HepG2 (cell line): ENCODE data around the gene CORO1C. TPM values are rescaled to one million over a fixed set of nuclear protein-coding genes. Genes with fewer than 3 reads are reported as not detected.

Experiments used
- ATRX ChIP-seq: sonication (generic); formaldehyde crosslinking; IDR thresholded peaks from 2 replicates; pipeline ENCODE4 v1.4.0; 2020; ENCODE audit warnings: missing genetic modification reagents, borderline replicate concordance
- CEBPG ChIP-seq: IDR thresholded peaks from 2 replicates; pipeline ENCODE4 v1.6.1; 2016
- GABPB1 ChIP-seq: IDR thresholded peaks from 2 replicates; pipeline ENCODE4 v1.6.1; 2016; ENCODE audit warnings: mild to moderate bottlenecking, missing genetic modification reagents, moderate library complexity, missing compliant biosample characterization
- HNRNPLL ChIP-seq: fragments of 200-400 bp; formaldehyde crosslinking; IDR thresholded peaks from 2 replicates; pipeline ENCODE4 v1.6.1; 2017; ENCODE audit warnings: mild to moderate bottlenecking, low read depth, low read length; ENCODE audit not compliant: poor library complexity, severe bottlenecking
- IRF1 ChIP-seq: sonication (generic); formaldehyde crosslinking; IDR thresholded peaks from 2 replicates; pipeline ENCODE4 v1.4.0; 2020; ENCODE audit warnings: low read depth, mild to moderate bottlenecking, missing genetic modification reagents
- IRF2 ChIP-seq: IDR thresholded peaks from 2 replicates; pipeline ENCODE4 v1.6.1; 2018; ENCODE audit warnings: missing genetic modification reagents, missing compliant biosample characterization
- KAT2B ChIP-seq: fragments of 150-350 bp; IDR thresholded peaks from 2 replicates; pipeline ENCODE4 v1.6.1; 2014; ENCODE audit warnings: low read depth, low read length, borderline replicate concordance
- KLF6 ChIP-seq: IDR thresholded peaks from 2 replicates; pipeline ENCODE4 v1.8.0; 2016; ENCODE audit warnings: missing biosample characterization, missing genetic modification reagents
- NFYB ChIP-seq: sonication (generic); formaldehyde crosslinking; IDR thresholded peaks from 2 replicates; pipeline ENCODE4 v1.4.0; 2020; ENCODE audit warnings: missing genetic modification reagents
- NR2F6 ChIP-seq, 2 experiments: IDR thresholded peaks; 2 replicates each; pipeline ENCODE4 v1.6.1; 2016; ENCODE audit warnings: antibody characterized with exemption in 1 of 2, mild to moderate bottlenecking in 1 of 2
- PRDM15 ChIP-seq: sonication (generic); formaldehyde crosslinking; IDR thresholded peaks from 2 replicates; pipeline ENCODE4 v1.4.0; 2020; ENCODE audit warnings: missing genetic modification reagents
- RBM22 ChIP-seq: fragments of 200-400 bp; formaldehyde crosslinking; optimal IDR thresholded peaks from 2 replicates; pipeline ENCODE3; 2017; ENCODE audit warnings: mild to moderate bottlenecking, low read length, moderate library complexity
- REXO4 ChIP-seq: sonication (generic); formaldehyde crosslinking; IDR thresholded peaks from 2 replicates; pipeline ENCODE4 v1.8.0; 2022; ENCODE audit warnings: missing genetic modification reagents, mild to moderate bottlenecking, borderline replicate concordance
- RNF219 ChIP-seq: sonication (generic); formaldehyde crosslinking; IDR thresholded peaks from 2 replicates; pipeline ENCODE4 v1.5.0; 2020; ENCODE audit warnings: mild to moderate bottlenecking, missing genetic modification reagents
- SIX4 ChIP-seq: sonication (generic); formaldehyde crosslinking; IDR thresholded peaks from 2 replicates; pipeline ENCODE4 v1.4.0; 2020; ENCODE audit warnings: missing genetic modification reagents
- SRY ChIP-seq: sonication (generic); formaldehyde crosslinking; IDR thresholded peaks from 2 replicates; pipeline ENCODE4 v1.8.0; 2022; ENCODE audit warnings: mild to moderate bottlenecking, missing genetic modification reagents
- TCF12 ChIP-seq, 2 experiments: fragments of 450-650 bp in 1 of 2; sonication (generic) in 1 of 2; formaldehyde crosslinking in 1 of 2; IDR thresholded peaks; 2 replicates each; pipeline versions ENCODE4 v1.6.1 to v1.8.0; 2017 to 2022; ENCODE audit warnings: antibody characterized with exemption in 1 of 2, mild to moderate bottlenecking in 1 of 2, missing genetic modification reagents in 1 of 2, moderate library complexity in 1 of 2
- ZNF362 ChIP-seq: sonication (generic); formaldehyde crosslinking; IDR thresholded peaks from 2 replicates; pipeline ENCODE4 v1.4.0; 2020; ENCODE audit warnings: missing genetic modification reagents, mild to moderate bottlenecking, borderline replicate concordance
- ZNF549 ChIP-seq: sonication (generic); formaldehyde crosslinking; IDR thresholded peaks from 2 replicates; pipeline ENCODE4 v1.5.0; 2020; ENCODE audit warnings: missing genetic modification reagents
- ZNF557 ChIP-seq: sonication (generic); formaldehyde crosslinking; IDR thresholded peaks from 2 replicates; pipeline ENCODE4 v1.4.0; 2020; ENCODE audit warnings: missing genetic modification reagents
- polyA plus RNA-seq, 8 experiments: library from polyadenylated mRNA; depleted of rRNA in 3 of 8; stranded (reverse) in 7 of 8; unstranded in 1 of 8; fragments of >200 nt; fragmentation: Illumina TruSeq in 4 of 8; extraction: Trizol in 4 of 8; gene quantifications; 2 replicates each; pipeline versions ENCODE4 v1.2.1 to v1.2.3, GENCODE V29; 2011 to 2016; ENCODE audit warnings: low read depth in 4 of 8, missing spikeins in 1 of 8, mixed read lengths in 1 of 8; ENCODE audit not compliant: insufficient read depth in 1 of 8
- total RNA-seq, 5 experiments: library from RNA; depleted of rRNA; stranded (reverse); fragments of >200 nt; fragmentation: Illumina TruSeq; extraction: Trizol; gene quantifications; 2 replicates each; pipeline ENCODE4 v1.2.3, GENCODE V29; 2016; ENCODE audit warnings: low read depth in 1 of 5

CORO1C gene
- total and polyA plus RNA-seq, 2 of the 13 experiments (the other 11 are each of a cell fraction or from before 2014, with no cell fraction given): 73.7 to 131 TPM

- TF ChIP-seq RNF219 (CRISPR knock-in tag) (no peak), ZNF557 (no peak), KLF6 (CRISPR knock-in tag) (no peak), REXO4 (CRISPR knock-in tag) (no peak), IRF1 (CRISPR knock-in tag) (no peak), CEBPG (CRISPR knock-in tag) (peak; percentile 22; the same call in 1 of the 2 replicates), ATRX (CRISPR knock-in tag) (no peak), IRF2 (CRISPR knock-in tag) (peak; percentile 2; the same call in 1 of the 2 replicates), TCF12 (IDR thresholded peaks at IDR 0.05) (no peak), TCF12 (CRISPR knock-in tag; IDR thresholded peaks at IDR 0.05) (no peak), HNRNPLL (no peak), ZNF549 (no peak), NR2F6 (IDR thresholded peaks at IDR 0.05) (0 out of 2 replicates have a peak, but pooled peaks have one; percentile 10), NR2F6 (CRISPR knock-in tag; IDR thresholded peaks at IDR 0.05) (no peak), PRDM15 (CRISPR knock-in tag) (no peak), ZNF362 (peak; percentile 85; the same call in 1 of the 2 replicates), GABPB1 (CRISPR knock-in tag) (0 out of 2 replicates have a peak, but pooled peaks have one; percentile 4), RBM22 (peak; percentile 68), SIX4 (CRISPR knock-in tag) (no peak), NFYB (no peak), KAT2B (no peak), SRY (CRISPR knock-in tag) (no peak)
Observed at GRCh38 chr12:108689314-108690190, 41.8 kb downstream of the CORO1C start (continued).
